Stimulated activated CD4-positive, alpha-beta T cell treated with anti-CD3 and anti-CD28 coated beads, TNF-alpha, amount 100 ng/mL, for 4 hours (primary cell): ENCODE results near the gene ERC2.

ENCODE experiments used
- DNase-seq, 3 experiments: peaks; one replicate each; pipeline ENCODE4 v3.0.0-alpha.2; 2020; ENCODE audit warnings: low read depth in 3 of 3

Gene ERC2

GRCh38 chr3:56001537-56001936 lies 466.7 kb downstream of the ERC2 start:
- DNase-seq: no peak

GRCh38 chr3:55989366-55989765 lies 478.9 kb downstream of the ERC2 start:
- DNase-seq: no peak

- no peak for DNase-seq
Observed at GRCh38 chr3:55988905-55989304, 479.4 kb downstream of the ERC2 start.

GRCh38 chr3:55984626-55985025 lies 483.6 kb downstream of the ERC2 start:
- no peak for DNase-seq

GRCh38 chr3:55978953-55979352 lies 489.3 kb downstream of the ERC2 start:
- no peak for DNase-seq

GRCh38 chr3:55974421-55975165 lies 493.7 kb downstream of the ERC2 start:
- DNase-seq: no peak

GRCh38 chr3:55969634-55970033 lies 498.6 kb downstream of the ERC2 start:
- DNase-seq: no peak

- no peak for DNase-seq
Observed at GRCh38 chr3:55968331-55968730, 499.9 kb downstream of the ERC2 start.

GRCh38 chr3:55966566-55966965 lies 501.7 kb downstream of the ERC2 start:
- no peak for DNase-seq

GRCh38 chr3:55965776-55966175 lies 502.5 kb downstream of the ERC2 start:
- no peak for DNase-seq

GRCh38 chr3:55964491-55964985 lies 503.7 kb downstream of the ERC2 start:
- DNase-seq: no peak

GRCh38 chr3:55963601-55964000 lies 504.7 kb downstream of the ERC2 start:
- no peak for DNase-seq

- no peak for DNase-seq
Observed at GRCh38 chr3:55959471-55960080, 508.7 kb downstream of the ERC2 start.

- DNase-seq: no peak
Observed at GRCh38 chr3:55958605-55959004, 509.7 kb downstream of the ERC2 start.

GRCh38 chr3:55955891-55956477 lies 512.3 kb downstream of the ERC2 start:
- DNase-seq: no peak

GRCh38 chr3:55951388-55951787 lies 516.9 kb downstream of the ERC2 start:
- DNase-seq: no peak

- no peak for DNase-seq
Observed at GRCh38 chr3:55947406-55947805, 520.9 kb downstream of the ERC2 start.

- no peak for DNase-seq
Observed at GRCh38 chr3:55946574-55947160, 521.6 kb downstream of the ERC2 start.

GRCh38 chr3:55942868-55943267 lies 525.4 kb downstream of the ERC2 start:
- DNase-seq: no peak

- no peak for DNase-seq
Observed at GRCh38 chr3:55939287-55939686, 529.0 kb downstream of the ERC2 start.

GRCh38 chr3:55937301-55937700 lies 531.0 kb downstream of the ERC2 start:
- no peak for DNase-seq

GRCh38 chr3:55936549-55937052 lies 531.7 kb downstream of the ERC2 start:
- no peak for DNase-seq
